ENCODE results near the gene MEGF8.

- TF ChIP-seq CTCF (IDR thresholded peaks at IDR 0.05) = no peak
- TF ChIP-seq EP300 (IDR thresholded peaks at IDR 0.05) = no peak
Observed at GRCh38 chr19:42348211-42348610, 22.8 kb downstream of the MEGF8 start.

Measured in suprapubic skin (tissue), 3 donors.